HepG2 (cell line): ENCODE data around the gene NSFL1C. TPM values are rescaled to one million over a fixed set of nuclear protein-coding genes. Genes with fewer than 3 reads are reported as not detected.

Experiments
- ATF7-NPFF ChIP-seq: sonication (generic); formaldehyde crosslinking; IDR thresholded peaks from 2 replicates; pipeline ENCODE4 v1.8.1; 2023; ENCODE audit warnings: mild to moderate bottlenecking, low read depth, missing genetic modification reagents, moderate library complexity
- ERF ChIP-seq: IDR thresholded peaks from 2 replicates; pipeline ENCODE4 v1.6.1; 2018; ENCODE audit warnings: missing biosample characterization, missing genetic modification reagents
- FOXA3 ChIP-seq: IDR thresholded peaks from 2 replicates; pipeline ENCODE4 v1.6.1; 2016; ENCODE audit warnings: missing genetic modification reagents, missing compliant biosample characterization
- KAT2B ChIP-seq: fragments of 150-350 bp; IDR thresholded peaks from 2 replicates; pipeline ENCODE4 v1.6.1; 2014; ENCODE audit warnings: low read depth, low read length, borderline replicate concordance
- MIER3 ChIP-seq: IDR thresholded peaks from 2 replicates; pipeline ENCODE4 v1.6.1; 2016; ENCODE audit warnings: missing compliant biosample characterization, borderline replicate concordance
- MTF1 ChIP-seq: sonication (generic); formaldehyde crosslinking; IDR thresholded peaks from 2 replicates; pipeline ENCODE4 v1.5.0; 2020; ENCODE audit warnings: missing genetic modification reagents
- NCOA2 ChIP-seq: sonication (generic); formaldehyde crosslinking; IDR thresholded peaks from 2 replicates; pipeline ENCODE4 v1.8.0; 2022; ENCODE audit warnings: inconsistent platforms
- NCOA5 ChIP-seq: sonication (generic); formaldehyde crosslinking; IDR thresholded peaks from 2 replicates; pipeline ENCODE4 v1.4.0; 2020; ENCODE audit warnings: missing genetic modification reagents
- NFE2 ChIP-seq: sonication (generic); formaldehyde crosslinking; IDR thresholded peaks from 2 replicates; pipeline ENCODE4 v1.4.0; 2020; ENCODE audit warnings: missing genetic modification reagents
- PAWR ChIP-seq: sonication (generic); formaldehyde crosslinking; IDR thresholded peaks from 2 replicates; pipeline ENCODE4 v1.4.0; 2020; ENCODE audit warnings: missing genetic modification reagents, mild to moderate bottlenecking, borderline replicate concordance
- STAT5B ChIP-seq: sonication (generic); formaldehyde crosslinking; IDR thresholded peaks from 2 replicates; pipeline ENCODE4 v1.4.0; 2020; ENCODE audit warnings: missing genetic modification reagents
- TARDBP ChIP-seq: sonication (generic); formaldehyde crosslinking; IDR thresholded peaks from 2 replicates; pipeline ENCODE4 v1.8.0; 2022; ENCODE audit warnings: mild to moderate bottlenecking, missing genetic modification reagents
- TFDP2 ChIP-seq: sonication (generic); formaldehyde crosslinking; IDR thresholded peaks from 2 replicates; pipeline ENCODE4 v1.4.0; 2020; ENCODE audit warnings: missing genetic modification reagents
- ZFP37 ChIP-seq: sonication (generic); formaldehyde crosslinking; IDR thresholded peaks from 2 replicates; pipeline ENCODE4 v1.4.0; 2020; ENCODE audit warnings: missing genetic modification reagents, borderline replicate concordance
- ZNF281 ChIP-seq: sonication (generic); formaldehyde crosslinking; IDR thresholded peaks from 2 replicates; pipeline ENCODE4 v1.4.0; 2020; ENCODE audit warnings: missing genetic modification reagents, borderline replicate concordance
- ZNF468 ChIP-seq: sonication (generic); formaldehyde crosslinking; IDR thresholded peaks from 2 replicates; pipeline ENCODE4 v1.8.0; 2022; ENCODE audit warnings: mild to moderate bottlenecking, moderate library complexity, missing genetic modification reagents
- ZNF512B ChIP-seq: sonication (generic); formaldehyde crosslinking; IDR thresholded peaks from 2 replicates; pipeline ENCODE4 v1.5.1; 2020; ENCODE audit warnings: missing genetic modification reagents, mild to moderate bottlenecking, borderline replicate concordance
- ZNF576 ChIP-seq: sonication (generic); formaldehyde crosslinking; IDR thresholded peaks from 2 replicates; pipeline ENCODE4 v1.4.0; 2020; ENCODE audit warnings: mild to moderate bottlenecking, missing genetic modification reagents
- ZNF644 ChIP-seq: IDR thresholded peaks from 2 replicates; pipeline ENCODE4 v1.6.1; 2016; ENCODE audit warnings: low read depth
- ZNF749 ChIP-seq: sonication (generic); formaldehyde crosslinking; IDR thresholded peaks from 2 replicates; pipeline ENCODE4 v1.8.0; 2022; ENCODE audit warnings: mild to moderate bottlenecking, missing genetic modification reagents, moderate library complexity, borderline replicate concordance
- ZNF850 ChIP-seq: sonication (generic); formaldehyde crosslinking; conservative IDR thresholded peaks from 2 replicates; pipeline ENCODE4 v1.9.0; 2021; ENCODE audit warnings: mild to moderate bottlenecking, missing genetic modification reagents
- ZNF878 ChIP-seq: sonication (generic); formaldehyde crosslinking; IDR thresholded peaks from 2 replicates; pipeline ENCODE4 v1.8.1; 2023; ENCODE audit warnings: mild to moderate bottlenecking, missing genetic modification reagents, moderate library complexity
- polyA plus RNA-seq, 8 experiments: library from polyadenylated mRNA; depleted of rRNA in 3 of 8; stranded (reverse) in 7 of 8; unstranded in 1 of 8; fragments of >200 nt; fragmentation: Illumina TruSeq in 4 of 8; extraction: Trizol in 4 of 8; gene quantifications; 2 replicates each; pipeline versions ENCODE4 v1.2.1 to v1.2.3, GENCODE V29; 2011 to 2016; ENCODE audit warnings: low read depth in 4 of 8, missing spikeins in 1 of 8, mixed read lengths in 1 of 8; ENCODE audit not compliant: insufficient read depth in 1 of 8
- total RNA-seq, 5 experiments: library from RNA; depleted of rRNA; stranded (reverse); fragments of >200 nt; fragmentation: Illumina TruSeq; extraction: Trizol; gene quantifications; 2 replicates each; pipeline ENCODE4 v1.2.3, GENCODE V29; 2016; ENCODE audit warnings: low read depth in 1 of 5

The NSFL1C gene
- total and polyA plus RNA-seq, 2 of the 13 experiments (the other 11 are each of a cell fraction or from before 2014, with no cell fraction given): 22.9 to 62.7 TPM

GRCh38 chr20:1466211-1467081 is at the start of gene NSFL1C (continued):
- TF ChIP-seq MIER3 (CRISPR knock-in tag) (peak; percentile 84; the same call in 1 of the 2 replicates), NCOA2 (CRISPR knock-in tag) (peak; percentile 69; the same call in 1 of the 2 replicates), ZNF749 (CRISPR knock-in tag) (peak; percentile 99), ZNF850 (CRISPR knock-in tag) (0 out of 2 replicates have a peak, but pooled peaks have one; percentile 13), ZNF576 (no peak), ERF (CRISPR knock-in tag) (peak; percentile 96), PAWR (CRISPR knock-in tag) (peak; percentile 95), STAT5B (CRISPR knock-in tag) (peak; percentile 91), ZNF878 (no peak), ATF7-NPFF (CRISPR knock-in tag) (peak; percentile 99), ZNF644 (CRISPR knock-in tag) (no peak), KAT2B (no peak), MTF1 (CRISPR knock-in tag) (peak; percentile 89; the same call in 1 of the 2 replicates), ZNF281 (CRISPR knock-in tag) (peak; percentile 71; the same call in 1 of the 2 replicates), NCOA5 (peak; percentile 76; the same call in 1 of the 2 replicates), TFDP2 (CRISPR knock-in tag) (peak; percentile 83), ZFP37 (CRISPR knock-in tag) (no peak), ZNF512B (CRISPR knock-in tag) (peak; percentile 88; the same call in 1 of the 2 replicates), FOXA3 (CRISPR knock-in tag) (peak; percentile 90), TARDBP (CRISPR knock-in tag) (peak; percentile 100), ZNF468 (CRISPR knock-in tag) (peak; percentile 98), NFE2 (CRISPR knock-in tag) (peak; percentile 27; the same call in 1 of the 2 replicates)
